HG02870 (cell line): Measurements from ENCODE around the gene GRM8.
"Not testable (repeated sequence)": the region's sequence is repeated elsewhere in the genome, so short reads cannot be mapped to it uniquely, and the experiment has no call there.

Experiments
- ATAC-seq: cut with Tn5 transposase; IDR thresholded peaks from one replicate; pipeline ENCODE4 v1.9.1; 2021; ENCODE audit warnings: mild to moderate bottlenecking, moderate library complexity; ENCODE audit not compliant: unreplicated experiment

GRM8 gene

GRCh38 chr7:126931581-126931980 is 321.2 kb downstream of the GRM8 start:
- ATAC-seq = no peak

GRCh38 chr7:126930166-126930565 is 322.6 kb downstream of the GRM8 start:
- no peak for ATAC-seq

- ATAC-seq = no peak
Observed at GRCh38 chr7:126924477-126924876, 328.3 kb downstream of the GRM8 start.

DNA sequence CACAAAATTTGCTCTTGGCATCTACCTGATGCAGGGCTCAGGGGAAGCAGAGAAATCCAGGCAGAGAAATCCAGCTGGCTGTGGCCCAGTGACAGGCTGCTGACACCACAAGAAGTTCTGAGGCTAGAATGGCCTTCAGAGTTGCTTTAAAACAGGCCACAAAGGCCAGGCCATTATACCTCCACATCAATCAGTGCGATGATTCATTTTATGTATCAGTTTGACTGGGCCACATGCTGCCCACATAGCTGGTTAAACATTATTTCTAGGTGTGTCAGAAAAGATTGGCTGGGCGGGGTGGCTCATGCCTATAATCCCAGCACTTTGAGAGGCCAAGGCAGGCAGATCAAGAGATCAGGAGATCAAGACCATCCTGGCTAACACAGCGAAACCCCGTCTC is 341.1 kb downstream of the GRM8 start:
- ATAC-seq = not testable (repeated sequence)

DNA sequence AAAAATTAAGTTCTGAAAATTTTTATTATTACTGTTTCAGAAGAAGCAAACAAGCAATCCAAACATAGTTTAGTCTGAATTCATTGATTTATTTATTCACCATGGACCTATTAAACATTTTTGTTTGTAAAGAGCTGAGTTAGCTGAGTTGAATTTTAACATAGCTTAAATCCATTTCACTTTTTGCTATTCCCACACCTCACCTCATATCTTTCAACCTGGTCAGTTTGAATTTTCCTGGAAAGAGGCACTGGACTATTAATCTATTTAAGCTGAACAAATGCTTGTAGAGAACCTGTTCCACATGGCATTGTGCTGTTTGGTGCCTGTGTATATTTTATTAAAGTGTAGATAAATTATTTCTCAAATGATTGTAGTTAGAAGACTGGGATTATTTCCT is 344.2 kb downstream of the GRM8 start:
- not testable (repeated sequence) for ATAC-seq

DNA sequence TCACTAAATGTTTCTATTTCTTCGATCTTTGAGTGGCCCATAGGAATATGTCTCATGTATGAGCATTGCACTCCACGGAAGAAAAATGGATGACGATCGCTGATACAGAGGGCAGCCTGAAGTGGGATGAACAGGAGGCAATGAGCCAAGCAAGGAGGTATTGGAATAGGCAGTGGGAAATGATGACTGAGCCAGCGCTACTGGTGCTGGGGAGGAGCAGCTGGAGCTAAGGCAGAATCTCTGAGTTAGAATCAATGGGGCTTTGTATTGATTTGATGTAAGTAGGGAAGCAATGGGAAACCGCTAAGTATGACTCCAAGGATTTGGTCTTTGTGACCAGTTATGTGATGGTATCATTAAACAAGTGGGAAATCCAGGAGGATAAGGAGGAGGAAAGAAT is 345.1 kb downstream of the GRM8 start:
- not testable (repeated sequence) for ATAC-seq

- ATAC-seq = not testable (repeated sequence)
Observed at GRCh38 chr7:126905255-126905654, 347.5 kb downstream of the GRM8 start.

- ATAC-seq = not testable (repeated sequence)
Observed at GRCh38 chr7:126901041-126901765, 351.5 kb downstream of the GRM8 start.

- not testable (repeated sequence) for ATAC-seq
Observed at GRCh38 chr7:126887980-126888379, 364.8 kb downstream of the GRM8 start.

DNA sequence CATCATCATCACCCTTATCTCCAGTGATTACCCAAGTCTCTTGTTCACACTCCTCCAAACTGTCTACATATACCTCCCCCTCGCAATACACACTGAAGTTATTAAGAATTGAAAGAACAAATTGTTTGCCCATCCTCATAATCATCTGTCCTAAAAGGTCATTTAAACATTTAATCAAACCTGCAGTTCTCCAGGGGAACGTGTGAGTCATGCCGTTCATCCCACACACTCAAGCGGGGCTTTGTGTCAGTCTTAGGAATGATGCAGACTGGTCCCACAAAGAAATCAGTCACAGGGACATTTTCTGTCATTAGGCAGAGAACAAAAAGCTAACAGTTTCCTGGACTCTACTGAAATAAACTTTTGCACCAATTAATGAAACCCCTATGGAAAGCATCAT is 365.2 kb downstream of the GRM8 start:
- ATAC-seq = not testable (repeated sequence)

DNA sequence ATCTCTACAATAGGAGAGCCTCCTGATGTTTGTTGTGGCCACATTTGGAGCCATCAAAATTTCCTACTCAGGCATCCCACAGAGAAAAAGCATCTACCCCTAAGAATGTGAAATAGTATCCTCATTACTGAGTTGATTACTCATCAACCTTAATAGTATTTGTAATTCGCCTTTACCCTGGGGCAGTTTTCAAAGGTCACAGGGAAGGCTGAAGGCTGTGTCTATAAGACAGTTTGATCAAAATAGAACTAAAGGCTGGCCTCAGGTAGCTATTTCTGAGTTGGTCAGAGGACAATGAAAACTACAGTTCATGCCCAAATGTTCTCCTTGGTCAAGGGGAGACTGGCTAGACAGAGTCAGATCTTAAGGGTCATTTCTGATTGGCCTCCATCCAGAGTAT is 370.0 kb downstream of the GRM8 start:
- ATAC-seq = not testable (repeated sequence)

GRCh38 chr7:126881908-126882307 is 370.8 kb downstream of the GRM8 start:
- not testable (repeated sequence) for ATAC-seq

- no peak for ATAC-seq
Observed at GRCh38 chr7:126881315-126881714, 371.4 kb downstream of the GRM8 start.

DNA sequence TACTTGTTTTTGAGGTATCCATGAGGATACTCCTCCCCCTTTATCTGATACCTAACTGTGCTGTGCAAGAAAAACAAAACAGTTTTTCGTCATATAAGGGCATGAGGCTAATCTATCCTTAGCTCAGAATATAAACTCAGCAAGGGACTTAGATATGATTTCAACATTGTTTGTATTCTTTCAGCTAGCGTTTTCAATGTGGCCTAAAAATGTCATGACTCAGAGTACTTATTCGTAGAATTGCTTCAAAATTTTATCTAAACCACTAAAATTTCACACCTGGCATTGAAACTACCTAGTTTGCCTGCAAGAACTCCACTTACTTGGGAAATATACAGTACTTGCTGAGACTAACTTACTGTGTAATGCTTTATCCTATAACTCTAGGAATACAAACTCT is 376.2 kb downstream of the GRM8 start:
- not testable (repeated sequence) for ATAC-seq

- ATAC-seq = peak; percentile 78
Observed at GRCh38 chr7:126856691-126857291, 395.9 kb downstream of the GRM8 start.

- no peak for ATAC-seq
Observed at GRCh38 chr7:126845331-126845730, 407.4 kb downstream of the GRM8 start.

DNA sequence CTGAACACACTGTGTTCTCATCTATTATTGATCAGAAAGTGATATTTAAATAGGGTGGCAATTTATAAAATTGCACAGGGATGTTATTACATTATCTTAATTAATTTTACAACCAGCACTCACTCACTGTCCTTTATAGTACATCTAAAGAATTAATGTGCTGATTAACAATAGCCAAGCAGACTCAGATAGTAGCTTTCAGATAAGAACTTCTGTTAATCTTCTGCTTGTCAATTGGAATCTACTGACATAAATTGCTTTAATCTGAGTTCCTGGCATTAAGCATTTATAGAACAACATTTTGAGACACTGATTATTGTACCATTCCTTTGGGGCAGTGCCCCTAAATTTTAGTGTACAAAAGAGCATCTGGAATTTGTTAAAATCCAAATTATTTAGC is 408.9 kb downstream of the GRM8 start:
- ATAC-seq = no peak

DNA sequence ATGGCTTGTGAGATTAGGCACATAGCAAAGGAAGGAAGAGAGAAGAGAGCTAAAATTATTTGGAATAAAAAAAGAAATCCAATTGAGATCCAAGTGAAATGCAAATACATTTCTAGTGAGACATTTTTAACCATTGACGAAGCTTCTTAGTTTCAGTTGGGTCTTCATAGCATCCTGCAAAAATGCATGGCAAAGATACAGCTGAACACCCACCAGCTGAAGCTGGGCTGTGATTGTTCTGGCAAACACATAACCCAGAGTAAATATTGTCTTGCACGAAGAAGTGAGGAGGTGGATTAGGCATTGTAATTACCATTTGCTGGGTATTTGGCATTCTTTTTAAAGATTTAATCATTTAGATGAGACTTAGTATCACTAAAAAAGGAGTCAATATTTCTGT is 409.4 kb downstream of the GRM8 start:
- ATAC-seq = no peak

- ATAC-seq = no peak
Observed at GRCh38 chr7:126842451-126842850, 410.3 kb downstream of the GRM8 start.

DNA sequence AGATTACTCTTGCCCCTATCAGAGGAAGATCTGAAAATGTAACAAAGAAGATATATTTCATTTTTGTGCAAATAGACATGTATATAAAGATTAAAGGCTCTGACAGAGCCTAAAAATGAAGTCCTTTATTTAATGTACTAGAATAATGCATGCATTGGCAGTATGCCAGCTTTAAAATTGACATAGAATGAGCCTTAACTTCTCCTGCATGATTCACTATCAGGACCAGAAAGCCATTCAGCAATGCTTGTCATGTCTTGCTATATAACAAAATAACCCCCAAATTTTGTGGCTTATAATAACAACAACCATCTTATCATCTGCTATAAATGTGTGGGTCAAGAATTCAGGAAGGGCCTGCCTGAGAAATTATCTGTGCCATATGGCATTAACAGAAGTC is 411.9 kb downstream of the GRM8 start:
- no peak for ATAC-seq

DNA sequence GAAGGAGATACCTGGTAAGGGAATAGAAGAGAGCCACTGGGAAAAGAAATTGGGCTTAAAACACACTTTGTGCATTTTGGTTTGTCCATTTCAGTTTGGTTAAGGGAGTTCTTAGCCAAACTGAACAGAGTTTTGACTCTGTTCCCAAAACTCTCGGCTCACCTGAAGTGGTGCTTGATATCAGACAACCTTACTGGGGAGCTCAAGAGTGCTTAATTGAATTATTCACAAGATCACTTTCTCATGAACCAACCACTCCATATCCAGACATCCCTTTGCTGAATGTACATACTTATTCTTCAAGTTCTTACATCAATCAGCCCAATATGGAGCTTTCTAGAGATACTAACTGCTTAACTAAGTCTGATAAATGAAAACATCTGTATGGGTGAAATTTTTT is 413.1 kb downstream of the GRM8 start:
- no peak for ATAC-seq

- ATAC-seq = no peak
Observed at GRCh38 chr7:126838194-126838593, 414.5 kb downstream of the GRM8 start.

DNA sequence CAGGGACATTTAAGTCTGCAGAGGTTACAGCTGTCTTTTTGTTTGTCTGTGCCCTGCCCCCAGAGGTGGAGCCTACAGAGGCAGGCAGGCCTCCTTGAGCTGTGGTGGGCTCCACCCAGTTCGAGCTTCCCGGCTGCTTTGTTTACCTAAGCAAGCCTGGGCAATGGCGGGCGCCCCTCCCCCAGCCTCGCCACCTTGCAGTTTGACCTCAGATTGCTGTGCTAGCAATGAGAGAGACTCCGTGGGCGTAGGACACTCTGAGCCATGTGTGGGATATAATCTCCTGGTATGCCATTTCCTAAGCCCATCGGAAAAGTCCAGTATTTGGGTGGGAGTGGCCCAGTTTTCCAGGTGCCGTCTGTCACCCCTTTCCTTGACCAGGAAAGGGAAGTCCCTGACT is 421.5 kb downstream of the GRM8 start:
- ATAC-seq = not testable (repeated sequence)
